Ishikawa (cell line): ENCODE measurements around the gene DHDH.

Experiments
- CREB1 ChIP-seq: IDR thresholded peaks from 2 replicates; pipeline ENCODE4 v1.6.1; 2012; ENCODE audit warnings: low read depth
- NFIC ChIP-seq: IDR thresholded peaks from 2 replicates; pipeline ENCODE4 v1.6.1; 2012
- RAD21 ChIP-seq: IDR thresholded peaks from 2 replicates; pipeline ENCODE4 v1.6.1; 2012; ENCODE audit warnings: low read depth
- REST ChIP-seq: IDR thresholded peaks from 2 replicates; pipeline ENCODE4 v1.6.1; 2012; ENCODE audit warnings: low read depth, mild to moderate bottlenecking
- YY1 ChIP-seq: IDR thresholded peaks from 2 replicates; pipeline ENCODE4 v1.6.1; 2012; ENCODE audit warnings: low read depth
- ZBTB7A ChIP-seq: IDR thresholded peaks from 2 replicates; pipeline ENCODE4 v1.6.1; 2012; ENCODE audit warnings: low read depth
- TF ChIP-seq, protein P1 (sequence below): IDR thresholded peaks from 2 replicates; pipeline ENCODE4 v1.6.1; 2012

DNA sequence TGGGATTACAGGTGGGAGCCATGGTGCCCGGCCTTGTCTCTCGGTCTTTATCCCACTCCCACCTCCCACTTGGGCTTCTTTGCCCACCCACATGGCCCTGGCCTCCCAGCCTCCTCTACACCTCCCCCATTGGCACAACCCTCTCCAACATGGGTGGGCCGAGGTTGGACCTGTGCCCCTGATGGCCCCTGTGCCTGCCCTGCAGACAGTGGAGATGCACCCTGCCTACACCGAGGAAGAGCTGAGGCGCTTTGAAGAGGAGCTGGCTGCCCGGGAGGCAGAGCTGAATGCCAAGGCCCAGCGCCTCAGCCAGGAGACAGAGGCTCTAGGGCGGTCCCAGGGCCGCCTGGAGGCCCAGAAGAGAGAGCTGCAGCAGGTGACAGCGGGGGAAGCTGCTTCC, 12.6 kb upstream of the DHDH start:
- no peak for TF ChIP-seq NFIC
- TF ChIP-seq ZBTB7A = no peak
- TF ChIP-seq, protein P1, sequence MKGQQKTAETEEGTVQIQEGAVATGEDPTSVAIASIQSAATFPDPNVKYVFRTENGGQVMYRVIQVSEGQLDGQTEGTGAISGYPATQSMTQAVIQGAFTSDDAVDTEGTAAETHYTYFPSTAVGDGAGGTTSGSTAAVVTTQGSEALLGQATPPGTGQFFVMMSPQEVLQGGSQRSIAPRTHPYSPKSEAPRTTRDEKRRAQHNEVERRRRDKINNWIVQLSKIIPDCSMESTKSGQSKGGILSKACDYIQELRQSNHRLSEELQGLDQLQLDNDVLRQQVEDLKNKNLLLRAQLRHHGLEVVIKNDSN = no peak
- no peak for TF ChIP-seq REST
- TF ChIP-seq RAD21 = no peak
- TF ChIP-seq YY1 = no peak
- TF ChIP-seq CREB1 = no peak
